GM04503 (cell line): Measurements from ENCODE around the gene GHDC.
A peak's percentile ranks its signal among the peaks of the same experiment; 100 is the strongest.
"Not testable (repeated sequence)": the region's sequence is repeated elsewhere in the genome, so short reads cannot be mapped to it uniquely, and the experiment has no call there.

Experiments
- DNase-seq: peaks from one replicate; pipeline ENCODE4 v3.0.0-alpha.2; 2012; ENCODE audit warnings: low read depth

Gene GHDC

GRCh38 chr17:42193969-42194899 is at the start of gene GHDC:
TSS of gene GHDC (minus strand) at chr17:42194494. CDS start at chr17:42193581, 913 bp downstream.
- DNase-seq, result peak; percentile 30

- no peak for DNase-seq
Measured at GRCh38 chr17:42243493-42243982, 49.2 kb upstream of the GHDC start.

GRCh38 chr17:42241871-42242270 is 47.6 kb upstream of the GHDC start:
- no peak for DNase-seq

- not testable (repeated sequence) for DNase-seq
Measured at GRCh38 chr17:42240863-42241262, 46.6 kb upstream of the GHDC start.

- DNase-seq, result no peak
Measured at GRCh38 chr17:42240201-42240600, 45.9 kb upstream of the GHDC start.

- not testable (repeated sequence) for DNase-seq
Measured at GRCh38 chr17:42239576-42239975, 45.3 kb upstream of the GHDC start.

GRCh38 chr17:42236760-42237159 is 42.5 kb upstream of the GHDC start:
- no peak for DNase-seq

- DNase-seq, result no peak
Measured at GRCh38 chr17:42233994-42234393, 39.7 kb upstream of the GHDC start.

GRCh38 chr17:42233156-42233555 is 38.9 kb upstream of the GHDC start:
- DNase-seq, result no peak

GRCh38 chr17:42230225-42230624 is 35.9 kb upstream of the GHDC start:
- DNase-seq, result no peak

- DNase-seq, result no peak
Measured at GRCh38 chr17:42227849-42228700, 33.8 kb upstream of the GHDC start.

GRCh38 chr17:42225646-42226045 is 31.4 kb upstream of the GHDC start:
- no peak for DNase-seq

- DNase-seq, result no peak
Measured at GRCh38 chr17:42224651-42225050, 30.4 kb upstream of the GHDC start.

GRCh38 chr17:42221886-42222745 is 27.8 kb upstream of the GHDC start:
- DNase-seq, result no peak

GRCh38 chr17:42219280-42219679 is 25.0 kb upstream of the GHDC start:
- not testable (repeated sequence) for DNase-seq

- no peak for DNase-seq
Measured at GRCh38 chr17:42214156-42214555, 19.9 kb upstream of the GHDC start.

GRCh38 chr17:42212382-42212781 is 18.1 kb upstream of the GHDC start:
- no peak for DNase-seq

GRCh38 chr17:42211921-42212341 is 17.6 kb upstream of the GHDC start:
- DNase-seq, result peak; percentile 45

GRCh38 chr17:42210046-42210445 is 15.8 kb upstream of the GHDC start:
- no peak for DNase-seq

- DNase-seq, result not testable (repeated sequence)
Measured at GRCh38 chr17:42206153-42206612, 11.9 kb upstream of the GHDC start.

GRCh38 chr17:42203354-42203753 is 9.1 kb upstream of the GHDC start:
- DNase-seq, result no peak

- DNase-seq, result no peak
Measured at GRCh38 chr17:42202696-42203095, 8.4 kb upstream of the GHDC start.
